ENCODE results near the gene GMCL2.

DNA sequence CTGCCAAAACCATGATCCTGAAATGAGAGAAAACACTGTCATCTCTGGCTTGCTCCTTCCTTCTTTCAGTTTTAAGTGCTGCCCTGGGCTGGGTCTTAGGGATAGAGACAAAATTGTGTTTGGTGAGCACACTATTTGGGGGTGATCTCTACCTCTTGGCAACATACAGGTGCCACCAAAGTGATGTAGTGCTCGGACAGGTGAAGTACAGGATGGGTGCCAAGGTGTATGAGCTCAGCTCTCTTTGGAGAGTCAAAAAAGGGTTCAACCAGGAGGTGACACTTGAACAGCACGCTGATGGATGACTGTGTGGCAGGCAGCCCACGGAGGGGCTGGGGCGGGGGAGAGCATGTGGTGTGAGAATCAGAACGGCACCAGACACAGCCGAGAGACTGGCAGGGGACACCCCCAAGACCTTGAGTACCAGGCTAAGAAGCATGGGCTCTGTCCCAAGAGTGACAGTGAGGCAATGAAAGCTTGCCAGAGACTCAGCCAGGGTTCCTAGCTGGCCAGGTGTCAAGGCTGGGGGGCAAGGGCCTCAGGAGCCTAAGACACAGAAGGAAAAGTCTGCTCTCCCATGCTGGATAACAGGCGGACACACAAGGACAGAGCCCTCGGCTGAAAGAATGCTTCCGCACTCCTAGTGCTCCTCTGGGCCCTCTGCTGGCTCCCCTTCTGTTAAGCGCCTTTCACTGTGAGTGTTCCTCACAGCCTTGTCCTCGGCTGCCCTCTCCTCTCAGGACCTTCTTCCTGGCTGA is 36.0 kb downstream of the GMCL2 start:
- no peak for TF ChIP-seq ATF1 (CRISPR knock-in tag; IDR thresholded peaks at IDR 0.05)
- no peak for TF ChIP-seq ATF1 (tag; IDR thresholded peaks at IDR 0.05)
- TF ChIP-seq, protein P1, sequence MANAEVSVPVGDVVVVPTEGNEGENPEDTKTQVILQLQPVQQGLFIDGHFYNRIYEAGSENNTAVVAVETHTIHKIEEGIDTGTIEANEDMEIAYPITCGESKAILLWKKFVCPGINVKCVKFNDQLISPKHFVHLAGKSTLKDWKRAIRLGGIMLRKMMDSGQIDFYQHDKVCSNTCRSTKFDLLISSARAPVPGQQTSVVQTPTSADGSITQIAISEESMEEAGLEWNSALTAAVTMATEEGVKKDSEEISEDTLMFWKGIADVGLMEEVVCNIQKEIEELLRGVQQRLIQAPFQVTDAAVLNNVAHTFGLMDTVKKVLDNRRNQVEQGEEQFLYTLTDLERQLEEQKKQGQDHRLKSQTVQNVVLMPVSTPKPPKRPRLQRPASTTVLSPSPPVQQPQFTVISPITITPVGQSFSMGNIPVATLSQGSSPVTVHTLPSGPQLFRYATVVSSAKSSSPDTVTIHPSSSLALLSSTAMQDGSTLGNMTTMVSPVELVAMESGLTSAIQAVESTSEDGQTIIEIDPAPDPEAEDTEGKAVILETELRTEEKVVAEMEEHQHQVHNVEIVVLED (CRISPR knock-in tag; IDR thresholded peaks at IDR 0.05), result no peak
- no peak for TF ChIP-seq KLF1 (tag; IDR thresholded peaks at IDR 0.05)
- no peak for TF ChIP-seq STAT5A (IDR thresholded peaks at IDR 0.05; ENCODE audit: borderline replicate concordance, low read length)
- TF ChIP-seq MAFG (tag; conservative IDR thresholded peaks at IDR 0.05), result no peak
- TF ChIP-seq NR4A1 (CRISPR knock-in tag; IDR thresholded peaks at IDR 0.05), result no peak
- TF ChIP-seq NR4A1 (tag; IDR thresholded peaks at IDR 0.05), result no peak
- no peak for TF ChIP-seq TCF7L2 (IDR thresholded peaks at IDR 0.05; ENCODE audit: low read depth, low read length)
- TF ChIP-seq SETDB1 (IDR thresholded peaks at IDR 0.05; ENCODE audit: low read length), result no peak
- TF ChIP-seq, protein P2, sequence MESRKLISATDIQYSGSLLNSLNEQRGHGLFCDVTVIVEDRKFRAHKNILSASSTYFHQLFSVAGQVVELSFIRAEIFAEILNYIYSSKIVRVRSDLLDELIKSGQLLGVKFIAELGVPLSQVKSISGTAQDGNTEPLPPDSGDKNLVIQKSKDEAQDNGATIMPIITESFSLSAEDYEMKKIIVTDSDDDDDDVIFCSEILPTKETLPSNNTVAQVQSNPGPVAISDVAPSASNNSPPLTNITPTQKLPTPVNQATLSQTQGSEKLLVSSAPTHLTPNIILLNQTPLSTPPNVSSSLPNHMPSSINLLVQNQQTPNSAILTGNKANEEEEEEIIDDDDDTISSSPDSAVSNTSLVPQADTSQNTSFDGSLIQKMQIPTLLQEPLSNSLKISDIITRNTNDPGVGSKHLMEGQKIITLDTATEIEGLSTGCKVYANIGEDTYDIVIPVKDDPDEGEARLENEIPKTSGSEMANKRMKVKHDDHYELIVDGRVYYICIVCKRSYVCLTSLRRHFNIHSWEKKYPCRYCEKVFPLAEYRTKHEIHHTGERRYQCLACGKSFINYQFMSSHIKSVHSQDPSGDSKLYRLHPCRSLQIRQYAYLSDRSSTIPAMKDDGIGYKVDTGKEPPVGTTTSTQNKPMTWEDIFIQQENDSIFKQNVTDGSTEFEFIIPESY (CRISPR knock-in tag; IDR thresholded peaks at IDR 0.05), result peak; percentile 54; the same call in 1 of the 2 replicates
- no peak for TF ChIP-seq FOXK1 (CRISPR knock-in tag; IDR thresholded peaks at IDR 0.05; ENCODE audit: borderline replicate concordance)
- TF ChIP-seq PTTG1 (tag; IDR thresholded peaks at IDR 0.05; ENCODE audit: low read depth), result no peak
- no peak for TF ChIP-seq BHLHE40 (IDR thresholded peaks at IDR 0.05; ENCODE audit: low read length)
- 0 out of 2 replicates have a peak, but pooled peaks have one; percentile 19 for TF ChIP-seq POLR2AphosphoS5 (IDR thresholded peaks at IDR 0.05; ENCODE audit: control insufficient read depth, insufficient read depth, low read depth, low read length)

Data from K562 (cell line).